ENCODE measurements around the gene TMEM44. TPM values are rescaled to one million over a fixed set of nuclear protein-coding genes. Genes with fewer than 3 reads are reported as not detected.

The TMEM44 gene
- total and polyA plus RNA-seq, 9 of the 15 experiments (the other 6 are each of a cell fraction or from before 2014, with no cell fraction given), result 0.53 to 18.1 (median 11.3) TPM

DNA sequence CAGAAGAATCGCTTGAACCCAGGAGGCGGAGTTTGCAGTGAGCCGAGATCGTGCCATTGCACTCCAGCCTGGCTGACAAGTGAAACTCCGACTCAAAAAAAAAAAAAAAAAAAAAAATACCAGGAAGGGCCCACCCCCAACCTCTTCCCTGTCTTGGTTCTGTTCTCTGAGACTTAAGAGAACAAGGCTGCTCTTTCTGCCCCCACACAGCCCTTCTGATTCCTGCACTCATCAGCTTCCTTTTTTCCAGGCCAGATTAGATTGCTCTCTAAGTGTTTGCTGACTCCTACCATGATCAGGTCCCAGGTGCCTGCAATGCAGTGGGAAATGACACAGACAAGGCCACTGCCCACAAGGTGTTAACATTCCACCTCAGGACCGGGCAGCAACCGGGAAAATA is 13.0 kb downstream of the TMEM44 start:
- Histone ChIP-seq H3K9me1 (ENCODE audit: control insufficient read depth, insufficient read depth, low read length) (no peaks in the 10 kb centered on the region), H2AFZ (ENCODE audit: low read depth, low read length) (no peak overlapping the region), H4K20me1 (replicated peaks; ENCODE audit: control insufficient read depth, insufficient read depth, low read length) (peaks cover 5% of the 10 kb centered on the region; the same call in 1 of the 2 replicates), H3K9me3 (replicated peaks; ENCODE audit: control insufficient read depth, insufficient read depth, low read depth, low read length) (peaks cover 3% of the 10 kb centered on the region), H3K9ac (ENCODE audit: insufficient read depth in 1 of 2, low read depth in 2 of 2, low read length in 2 of 2) (no peak overlapping the region), H3K27me3 (ENCODE audit: control insufficient read depth in 2 of 2, insufficient read depth in 2 of 2, low read length in 2 of 2) (no peaks in the 10 kb centered on the region), H3K27ac (ENCODE audit: extremely low read depth, low read depth, low read length) (no peak overlapping the region), H3K4me3 (no peak overlapping the region), H3K79me2 (ENCODE audit: control insufficient read depth, insufficient read depth, low read length) (no peaks in the 10 kb centered on the region), H3K4me2 (ENCODE audit: insufficient read depth, low read length) (no peak overlapping the region), H3K4me1 (replicated peaks in 1 of 2; ENCODE audit: control insufficient read depth in 2 of 2, insufficient read depth in 2 of 2, low read length in 2 of 2) (peaks cover 11 to 38% of the 10 kb centered on the region in 2 experiments; a peak in 4 of 5 replicates), H3K36me3 (ENCODE audit: control insufficient read depth, insufficient read depth, low read length) (peaks cover 9% of the 10 kb centered on the region; the same call in 1 of the 3 replicates)
- intact Hi-C loops (cut with micrococcal nuclease) (no loop called here), in situ Hi-C loops (cut with MboI) (no loop called here)
- DNase-seq (ENCODE audit: extremely low read depth in 1 of 4, low spot score in 3 of 4) (no peak), ATAC-seq (no peak), FAIRE-seq (no peak)
- ChIA-PET CTCF (ENCODE audit: low intra/inter-chr PET ratio) (no interaction called here), POLR2A (interaction anchor here (0.7 to 0.9 kb wide), 2 partner anchors 52 to 109 kb away, joined by 3 read pairs; partner anchors contain the start of gene LSG1)
- 90% methylated on average over 2 of the region's 7 CpGs for WGBS (ENCODE audit: insufficient coverage, low coverage, missing lambda C conversion rate)
- no peak for TF ChIP-seq RNF2 (IDR thresholded peaks at IDR 0.05)
- no peak for TF ChIP-seq RBBP5 (IDR thresholded peaks at IDR 0.05; ENCODE audit: borderline replicate concordance, insufficient read depth, low read length, poor library complexity, severe bottlenecking)
- no TSS peak for BruUV-seq (replicated peaks)

DNA sequence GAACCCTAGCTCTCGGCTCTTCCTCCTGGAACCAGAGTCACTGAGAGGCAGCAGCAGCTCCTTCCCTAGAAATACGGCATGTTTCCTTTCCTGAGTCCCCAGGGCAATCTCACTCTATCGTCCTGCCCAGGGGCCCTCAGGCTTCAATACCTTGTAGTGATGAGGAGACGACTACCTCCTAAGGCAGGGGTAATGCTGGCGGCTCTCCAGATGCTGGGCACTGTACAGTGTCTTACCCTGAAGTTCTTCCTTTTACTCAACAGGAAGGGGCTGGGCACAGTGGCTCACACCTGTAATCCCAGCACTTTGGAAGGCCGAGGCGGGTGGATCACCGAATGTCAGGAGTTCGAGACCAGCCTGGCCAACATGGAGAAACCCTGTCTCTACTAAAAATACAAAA is 13.5 kb downstream of the TMEM44 start:
- Histone ChIP-seq H3K4me2 (ENCODE audit: insufficient read depth, low read length) (no peak overlapping the region), H2AFZ (ENCODE audit: low read depth, low read length) (no peak overlapping the region), H3K9ac (ENCODE audit: insufficient read depth in 1 of 2, low read depth in 2 of 2, low read length in 2 of 2) (peak overlapping the region in 1 of 2 experiments; percentile 84; a peak in 1 of 4 replicates), H3K4me1 (replicated peaks in 1 of 2; ENCODE audit: control insufficient read depth in 2 of 2, insufficient read depth in 2 of 2, low read length in 2 of 2) (peaks cover 11 to 38% of the 10 kb centered on the region in 2 experiments; a peak in 4 of 5 replicates), H3K9me3 (replicated peaks; ENCODE audit: control insufficient read depth, insufficient read depth, low read depth, low read length) (peaks cover 3% of the 10 kb centered on the region), H3K4me3 (no peak overlapping the region), H3K27me3 (ENCODE audit: control insufficient read depth in 2 of 2, insufficient read depth in 2 of 2, low read length in 2 of 2) (no peaks in the 10 kb centered on the region), H3K36me3 (ENCODE audit: control insufficient read depth, insufficient read depth, low read length) (peaks cover 9% of the 10 kb centered on the region; the same call in 1 of the 3 replicates), H3K79me2 (ENCODE audit: control insufficient read depth, insufficient read depth, low read length) (no peaks in the 10 kb centered on the region), H4K20me1 (replicated peaks; ENCODE audit: control insufficient read depth, insufficient read depth, low read length) (peaks cover 5% of the 10 kb centered on the region; the same call in 1 of the 2 replicates), H3K9me1 (ENCODE audit: control insufficient read depth, insufficient read depth, low read length) (no peaks in the 10 kb centered on the region), H3K27ac (ENCODE audit: extremely low read depth, low read depth, low read length) (peak overlapping the region; percentile 14; the same call in 1 of the 3 replicates)
- intact Hi-C loops (cut with micrococcal nuclease), result no loop called here
- FAIRE-seq (peak; percentile 59), ATAC-seq (no peak), DNase-seq (ENCODE audit: extremely low read depth in 1 of 4, low spot score in 3 of 4) (no peak)
- ChIA-PET CTCF (ENCODE audit: low intra/inter-chr PET ratio) (no interaction called here), POLR2A (interaction anchor here (0.6 to 1.4 kb wide), 4 partner anchors 9 to 724 kb away, joined by 3 read pairs; partner anchors contain the start of gene LSG1)
- WGBS (ENCODE audit: insufficient coverage, low coverage, missing lambda C conversion rate), result 79% methylated on average over 6 of the region's 9 CpGs
- BruUV-seq (replicated peaks), result no TSS peak
- in situ Hi-C loops (cut with MboI), result no loop called here
- TF ChIP-seq ZNF354B (CRISPR knock-in tag; IDR thresholded peaks at IDR 0.05), result no peak
- no peak for TF ChIP-seq SFPQ (IDR thresholded peaks at IDR 0.05; ENCODE audit: low read depth, low read length)
- no peak for TF ChIP-seq FOXJ2 (tag; IDR thresholded peaks at IDR 0.05)
- TF ChIP-seq PPARD (CRISPR knock-in tag; IDR thresholded peaks at IDR 0.05), result no peak
- TF ChIP-seq ZNF778 (CRISPR knock-in tag; IDR thresholded peaks at IDR 0.05), result no peak
- no peak for TF ChIP-seq ZNF699 (CRISPR knock-in tag; IDR thresholded peaks at IDR 0.05; ENCODE audit: insufficient replicate concordance)
- no peak for TF ChIP-seq SLC30A9 (CRISPR knock-in tag; IDR thresholded peaks at IDR 0.05)
- TF ChIP-seq HMGXB4 (CRISPR knock-in tag; IDR thresholded peaks at IDR 0.05), result no peak
